Stimulated activated naive CD8-positive, alpha-beta T cell treated with anti-CD3 and anti-CD28 coated beads, Interleukin-15, Interleukin-2, amounts not matched to agents 100 ng/mL and 50 ng/mL, for 24 hours (primary cell): Measurements from ENCODE around the gene ALOX15.
A peak's percentile ranks its signal among the peaks of the same experiment; 100 is the strongest.
"Not testable (repeated sequence)": the region's sequence is repeated elsewhere in the genome, so short reads cannot be mapped to it uniquely, and the experiment has no call there.

Source experiments
- H3K27ac Mint-ChIP-seq: one replicate; pipeline ENCODE4 v1.8.0; 2021; ENCODE audit warnings: mild to moderate bottlenecking, mixed read lengths
- H3K27me3 Mint-ChIP-seq: one replicate; pipeline ENCODE4 v1.8.0; 2021; ENCODE audit warnings: mixed read lengths
- H3K36me3 Mint-ChIP-seq: one replicate; pipeline ENCODE4 v1.8.0; 2021; ENCODE audit warnings: low read depth, mixed read lengths
- H3K4me1 Mint-ChIP-seq: one replicate; pipeline ENCODE4 v1.8.0; 2021; ENCODE audit warnings: low read depth, mixed read lengths
- H3K4me3 Mint-ChIP-seq: one replicate; pipeline ENCODE4 v1.8.0; 2021; ENCODE audit warnings: mild to moderate bottlenecking, mixed read lengths
- H3K9me3 Mint-ChIP-seq: one replicate; pipeline ENCODE4 v1.8.0; 2021; ENCODE audit warnings: mixed read lengths

Gene ALOX15

DNA sequence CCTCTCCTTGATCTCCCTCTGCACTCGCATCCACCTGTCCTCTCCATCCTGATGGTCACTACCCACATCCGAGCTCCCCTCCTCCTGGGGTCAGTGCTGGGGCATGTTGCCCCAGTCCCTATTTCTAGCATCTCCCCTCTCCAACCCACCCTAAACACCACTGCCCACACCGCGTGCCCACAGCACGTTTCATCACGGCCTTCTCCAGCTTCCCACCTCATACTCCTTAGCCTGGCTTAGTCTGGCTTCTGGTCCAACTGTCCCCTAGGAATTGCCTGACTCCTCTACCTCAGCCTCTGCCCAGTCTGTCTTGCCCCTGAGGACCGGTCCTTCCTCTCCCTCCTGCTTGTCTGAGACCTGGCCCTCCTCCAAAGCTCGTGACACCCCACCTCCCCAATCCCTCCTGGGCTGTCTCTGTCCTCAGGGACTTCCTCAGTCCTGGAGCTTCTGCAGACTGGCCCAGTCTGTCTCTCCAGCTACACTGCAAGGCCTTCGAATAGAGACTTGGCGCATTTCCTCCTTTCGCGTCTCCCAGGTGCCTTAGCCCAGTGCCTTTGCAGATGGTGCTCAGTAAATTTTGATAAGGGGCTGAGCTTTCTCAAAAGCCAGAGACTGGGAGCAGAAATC lies 4.9 kb downstream of the ALOX15 start:
- peaks cover 25% of the 10 kb centered on the region for H3K4me1 Mint-ChIP-seq
- peaks cover 4% of the 10 kb centered on the region for H3K9me3 Mint-ChIP-seq
- H3K27me3 Mint-ChIP-seq, result peaks cover 57% of the 10 kb centered on the region
- no peaks in the 10 kb centered on the region for H3K36me3 Mint-ChIP-seq
- H3K27ac Mint-ChIP-seq, result no peak overlapping the region
- peak overlapping the region; percentile 3 for H3K4me3 Mint-ChIP-seq

DNA sequence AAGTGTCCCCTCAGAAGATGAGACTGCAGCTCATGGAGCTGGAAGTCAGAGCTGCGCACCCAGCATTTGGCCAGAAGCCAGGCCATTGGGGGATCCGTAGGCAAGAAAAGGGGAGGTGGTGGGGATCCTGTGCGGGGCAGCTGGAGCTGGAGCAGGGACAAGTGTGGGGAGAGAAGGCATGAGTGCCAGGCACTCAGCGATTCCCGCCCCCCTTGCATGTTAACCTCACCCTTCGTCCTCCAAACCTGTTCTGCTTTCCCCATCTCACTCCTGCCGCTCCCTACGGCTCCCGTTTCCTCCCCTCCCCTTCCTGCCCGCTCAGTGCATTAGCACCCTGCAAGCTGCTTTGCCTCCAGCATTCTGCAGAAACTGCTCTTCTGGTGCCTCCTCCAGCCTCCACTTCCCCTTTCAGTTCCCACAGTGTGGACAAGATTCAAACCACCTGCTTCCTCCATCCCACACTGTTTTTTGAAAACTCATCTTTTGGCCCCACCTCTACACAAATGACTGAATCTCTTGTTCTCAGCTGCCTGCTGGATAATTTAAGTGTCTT lies 5.6 kb downstream of the ALOX15 start:
- Mint-ChIP-seq H3K36me3 (no peaks in the 10 kb centered on the region), H3K27me3 (peaks cover 50% of the 10 kb centered on the region), H3K4me3 (peak overlapping the region; percentile 3), H3K9me3 (peaks cover 4% of the 10 kb centered on the region), H3K4me1 (peaks cover 24% of the 10 kb centered on the region), H3K27ac (no peak overlapping the region)

DNA sequence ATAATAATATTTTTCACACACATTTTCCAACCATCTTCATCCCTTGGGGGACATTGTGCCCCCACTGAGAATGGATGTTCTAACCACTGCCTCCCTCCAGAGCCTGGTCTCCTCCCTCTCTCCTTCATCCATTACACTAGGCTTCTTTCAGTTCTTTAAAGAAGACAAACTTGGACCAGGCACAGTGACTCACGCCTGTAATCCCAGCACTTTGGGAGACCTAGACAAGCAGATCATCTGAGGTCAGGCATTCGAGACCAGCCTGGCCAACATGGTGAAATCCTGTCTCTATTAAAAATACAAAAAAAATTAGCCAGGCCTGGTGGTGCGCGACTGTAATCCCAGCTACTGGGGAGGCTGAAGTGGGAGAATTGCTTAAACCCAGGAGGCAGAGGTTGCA lies 6.5 kb downstream of the ALOX15 start:
- Mint-ChIP-seq H3K27me3 (peaks cover 44% of the 10 kb centered on the region), H3K27ac (no peak overlapping the region), H3K9me3 (peaks cover 4% of the 10 kb centered on the region), H3K4me1 (peaks cover 21% of the 10 kb centered on the region), H3K36me3 (no peaks in the 10 kb centered on the region), H3K4me3 (no peak overlapping the region)

DNA sequence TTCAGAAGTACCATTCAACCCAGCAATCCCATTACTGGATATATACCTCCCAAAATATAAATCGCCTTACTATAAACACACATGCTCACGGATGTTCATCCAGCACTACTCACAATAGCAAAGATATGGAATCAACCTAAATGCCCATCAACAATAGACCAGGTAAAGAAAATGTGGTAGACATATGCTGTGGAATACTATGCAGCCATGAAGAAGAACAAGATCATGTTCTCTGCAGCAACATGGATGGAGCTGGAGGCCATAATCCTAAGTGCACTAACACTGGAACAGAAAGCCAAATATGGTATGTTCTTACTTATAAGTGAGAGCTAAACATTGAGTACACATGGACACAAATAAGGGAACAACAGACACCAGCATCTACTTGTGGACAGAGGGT lies 7.8 kb downstream of the ALOX15 start:
- H3K27ac Mint-ChIP-seq, result peak overlapping the region; percentile 61
- H3K9me3 Mint-ChIP-seq, result peaks cover 4% of the 10 kb centered on the region
- no peaks in the 10 kb centered on the region for H3K36me3 Mint-ChIP-seq
- H3K4me1 Mint-ChIP-seq, result peaks cover 15% of the 10 kb centered on the region
- peaks cover 36% of the 10 kb centered on the region for H3K27me3 Mint-ChIP-seq
- no peak overlapping the region for H3K4me3 Mint-ChIP-seq

DNA sequence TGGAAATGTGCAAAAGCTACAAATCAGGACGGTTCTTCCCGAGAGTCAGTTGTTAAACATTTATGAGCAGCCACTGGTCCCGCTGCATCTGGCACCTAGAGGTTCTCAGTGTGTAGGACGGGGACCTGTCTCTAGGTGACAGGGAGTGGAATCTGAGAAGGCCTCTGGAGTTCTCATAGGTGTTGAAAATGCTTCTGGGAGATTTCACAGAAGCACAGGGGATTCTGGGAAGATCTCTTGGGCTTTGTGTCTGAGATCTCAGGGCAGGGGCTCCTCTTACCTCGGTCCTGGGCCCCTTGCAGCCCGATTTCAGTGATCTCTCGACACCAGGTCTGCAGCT lies 8.9 kb downstream of the ALOX15 start:
- Mint-ChIP-seq H3K36me3 (no peaks in the 10 kb centered on the region), H3K4me3 (no peak overlapping the region), H3K27me3 (peaks cover 32% of the 10 kb centered on the region), H3K4me1 (peaks cover 15% of the 10 kb centered on the region), H3K27ac (no peak overlapping the region), H3K9me3 (peaks cover 4% of the 10 kb centered on the region)

DNA sequence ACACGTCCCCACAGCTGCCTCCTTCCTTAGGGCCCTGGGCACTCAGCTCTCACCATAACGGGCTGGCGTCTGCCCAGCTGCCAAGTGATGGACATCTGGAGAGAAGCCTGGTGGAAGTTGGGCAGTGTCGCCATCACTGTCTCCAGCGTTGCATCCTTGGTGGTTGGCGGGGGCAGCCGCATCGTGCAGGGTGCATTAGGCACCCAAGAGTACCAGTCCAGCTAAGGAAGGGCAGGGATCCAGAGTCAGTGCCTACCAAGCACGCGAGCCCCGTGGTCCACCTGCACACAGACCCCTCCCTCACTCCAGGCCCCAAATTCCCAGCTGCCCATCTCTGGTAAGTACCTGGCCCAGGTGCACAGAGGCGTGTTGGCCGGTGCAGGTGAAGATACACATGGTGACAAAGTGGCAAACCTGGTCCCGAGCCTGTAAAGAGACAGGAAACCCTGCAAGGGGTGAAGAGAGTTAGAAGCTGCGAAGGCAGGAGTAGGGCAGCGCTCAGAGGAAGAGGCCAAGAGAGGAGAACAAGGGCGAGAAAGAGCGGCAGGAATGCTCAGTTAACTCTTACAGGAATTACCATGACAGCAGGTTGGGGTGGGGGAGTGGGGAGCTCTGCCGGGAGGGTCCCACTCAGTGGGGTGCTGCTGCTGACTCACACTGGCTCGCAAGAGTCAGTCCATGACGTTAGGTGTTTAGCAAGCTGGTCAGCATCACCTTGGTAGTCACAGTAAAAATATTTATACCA lies 9.5 kb downstream of the ALOX15 start:
- Mint-ChIP-seq H3K27ac (no peak overlapping the region), H3K36me3 (no peaks in the 10 kb centered on the region), H3K27me3 (peaks cover 35% of the 10 kb centered on the region), H3K4me1 (peaks cover 15% of the 10 kb centered on the region), H3K4me3 (no peak overlapping the region), H3K9me3 (peaks cover 4% of the 10 kb centered on the region)

DNA sequence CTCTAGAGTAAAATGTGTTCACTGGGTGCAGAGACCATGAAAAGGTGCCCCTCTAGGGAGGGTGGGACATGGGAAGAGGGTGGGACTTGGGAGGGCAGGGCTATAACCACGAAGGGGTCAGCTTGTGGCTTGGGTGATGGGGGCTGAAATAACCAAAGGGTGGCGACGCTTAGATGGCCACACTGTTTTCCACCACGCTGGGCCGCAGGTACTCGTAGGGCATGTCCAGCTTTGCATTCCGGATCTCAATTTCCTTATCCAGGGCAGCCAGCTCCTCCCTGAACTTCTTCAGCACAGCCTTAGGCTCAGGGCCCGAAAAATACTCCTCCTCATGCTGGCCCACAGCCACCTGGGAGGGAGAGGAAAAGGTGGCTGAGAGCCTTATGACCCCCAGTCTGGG lies 10.0 kb downstream of the ALOX15 start:
- no peak overlapping the region for H3K27ac Mint-ChIP-seq
- peaks cover 4% of the 10 kb centered on the region for H3K9me3 Mint-ChIP-seq
- H3K4me1 Mint-ChIP-seq, result peaks cover 12% of the 10 kb centered on the region
- H3K4me3 Mint-ChIP-seq, result no peak overlapping the region
- peaks cover 36% of the 10 kb centered on the region for H3K27me3 Mint-ChIP-seq
- no peaks in the 10 kb centered on the region for H3K36me3 Mint-ChIP-seq

DNA sequence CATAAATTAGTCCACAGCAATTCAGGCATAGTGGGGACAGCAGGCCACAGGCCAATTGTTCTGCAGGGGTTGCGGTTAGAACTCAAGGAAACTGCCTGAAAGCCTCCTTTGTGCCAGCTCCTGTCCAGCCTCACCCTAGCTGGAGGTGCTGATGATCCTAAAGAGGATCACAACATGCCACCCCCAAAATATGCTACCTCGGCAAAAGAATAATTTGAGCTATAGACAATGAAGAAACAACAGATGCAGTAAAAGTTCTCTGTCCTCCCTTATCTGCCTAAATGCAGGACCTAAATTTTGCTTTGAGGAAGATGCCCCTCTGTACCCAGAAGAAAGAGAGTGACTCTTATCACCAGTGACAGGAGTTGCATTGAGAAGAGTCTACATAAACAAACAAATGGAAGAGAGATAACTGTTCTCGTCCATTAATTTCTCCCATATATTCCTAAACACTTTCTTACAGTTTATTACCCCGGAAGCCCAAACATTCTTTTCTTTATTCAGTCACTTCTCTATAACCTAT lies 14.7 kb downstream of the ALOX15 start:
- H3K36me3 Mint-ChIP-seq, result no peaks in the 10 kb centered on the region
- no peaks in the 10 kb centered on the region for H3K9me3 Mint-ChIP-seq
- no peak overlapping the region for H3K4me3 Mint-ChIP-seq
- H3K27me3 Mint-ChIP-seq, result peaks cover 15% of the 10 kb centered on the region
- H3K27ac Mint-ChIP-seq, result no peak overlapping the region
- no peaks in the 10 kb centered on the region for H3K4me1 Mint-ChIP-seq

DNA sequence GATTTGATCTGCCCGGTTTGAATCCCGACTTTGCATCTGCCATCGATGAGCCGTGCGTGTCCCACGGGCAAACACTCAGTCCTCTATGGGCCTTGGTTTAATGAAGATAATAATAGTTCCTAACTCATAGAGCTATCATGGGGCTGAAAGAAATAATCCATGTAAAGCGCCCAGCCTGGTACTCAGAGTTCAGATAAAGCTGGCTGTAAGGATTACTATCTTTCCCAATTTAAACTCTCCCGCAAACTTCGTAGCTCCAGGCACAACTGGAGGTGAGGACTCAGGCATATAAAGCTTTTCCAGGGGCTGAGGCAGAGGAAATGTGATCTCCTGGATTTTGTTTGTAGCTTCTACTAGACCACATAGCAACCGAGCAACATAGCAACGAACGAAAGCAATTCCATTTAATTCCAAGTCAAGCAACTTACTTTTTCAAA lies 16.3 kb downstream of the ALOX15 start:
- no peaks in the 10 kb centered on the region for H3K9me3 Mint-ChIP-seq
- H3K4me1 Mint-ChIP-seq, result no peaks in the 10 kb centered on the region
- H3K36me3 Mint-ChIP-seq, result no peaks in the 10 kb centered on the region
- peaks cover 15% of the 10 kb centered on the region for H3K27me3 Mint-ChIP-seq
- H3K4me3 Mint-ChIP-seq, result no peak overlapping the region
- no peak overlapping the region for H3K27ac Mint-ChIP-seq

DNA sequence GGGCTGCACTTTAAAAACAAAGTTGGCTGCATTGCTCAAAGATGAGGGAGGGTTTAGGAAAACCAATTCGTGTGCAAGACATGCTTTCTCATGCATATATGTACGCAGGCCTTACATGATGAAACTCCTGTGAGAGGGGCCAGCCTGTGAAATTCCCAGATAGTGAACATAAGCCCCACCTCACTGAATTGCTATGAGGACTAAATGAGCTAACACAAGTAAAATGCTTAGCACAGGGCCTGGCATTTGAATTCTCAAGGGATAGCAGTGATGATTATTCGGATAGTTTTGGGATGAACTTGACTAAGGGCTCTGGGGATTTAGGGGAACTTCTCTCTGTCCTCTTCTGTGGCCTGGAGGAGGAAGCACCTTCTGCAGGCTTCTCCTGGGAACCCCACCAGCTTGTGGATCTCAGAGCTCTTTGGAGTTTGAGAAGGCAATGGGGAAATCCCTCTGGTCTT lies 17.0 kb downstream of the ALOX15 start:
- peaks cover 15% of the 10 kb centered on the region for H3K27me3 Mint-ChIP-seq
- H3K4me1 Mint-ChIP-seq, H3K36me3 Mint-ChIP-seq, H3K4me3 Mint-ChIP-seq, H3K27ac Mint-ChIP-seq, H3K9me3 Mint-ChIP-seq: not testable (repeated sequence)

DNA sequence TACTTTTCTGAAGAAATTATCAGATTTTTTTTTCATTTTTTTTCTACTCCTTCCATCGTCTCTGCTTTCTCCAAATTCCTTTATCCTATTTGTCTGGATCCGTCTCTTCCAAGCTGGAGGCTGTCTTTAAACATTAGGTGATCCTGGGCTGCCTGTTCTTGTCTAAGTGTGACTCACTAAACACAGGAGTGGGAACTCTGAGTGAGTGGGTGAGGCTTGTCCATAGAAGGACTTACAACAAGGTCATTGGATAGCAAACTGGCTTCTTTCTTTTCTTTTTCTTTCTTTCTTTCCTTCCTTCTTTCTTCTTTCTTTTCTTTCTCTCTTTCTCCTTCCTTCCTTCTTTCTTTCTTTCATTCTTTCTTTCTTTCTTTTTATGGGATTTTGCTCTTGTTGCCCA lies 18.2 kb downstream of the ALOX15 start:
- H3K27ac Mint-ChIP-seq, result no peak overlapping the region
- no peaks in the 10 kb centered on the region for H3K9me3 Mint-ChIP-seq

DNA sequence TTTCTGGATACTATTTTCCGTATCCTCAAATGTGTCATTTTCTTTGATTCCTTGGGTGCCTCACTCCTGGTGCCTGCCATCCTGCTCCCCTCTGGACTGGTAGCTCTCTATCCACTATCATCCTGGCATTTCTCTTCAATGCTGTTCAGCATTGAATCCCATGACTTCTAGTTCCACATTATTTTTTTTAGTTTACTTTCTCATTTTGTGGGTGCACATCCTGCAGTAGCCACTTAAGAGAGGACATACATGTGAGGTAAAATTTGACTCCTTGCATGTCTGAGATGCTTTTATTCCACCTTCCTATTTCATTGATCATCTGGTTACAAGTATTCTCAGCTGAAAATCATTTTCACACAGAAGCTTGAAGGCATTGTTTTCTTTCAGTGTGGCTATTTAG lies 19.1 kb downstream of the ALOX15 start:
- H3K4me1 Mint-ChIP-seq, result no peaks in the 10 kb centered on the region
- no peak overlapping the region for H3K27ac Mint-ChIP-seq
- no peak overlapping the region for H3K4me3 Mint-ChIP-seq
- H3K27me3 Mint-ChIP-seq, result peaks cover 15% of the 10 kb centered on the region
- H3K9me3 Mint-ChIP-seq, result no peaks in the 10 kb centered on the region
- H3K36me3 Mint-ChIP-seq, result no peaks in the 10 kb centered on the region

More for the DNA sequence above, 18.2 kb downstream of the ALOX15 start:
- no peak overlapping the region for H3K4me3 Mint-ChIP-seq
- no peaks in the 10 kb centered on the region for H3K36me3 Mint-ChIP-seq
- peaks cover 15% of the 10 kb centered on the region for H3K27me3 Mint-ChIP-seq
- no peaks in the 10 kb centered on the region for H3K4me1 Mint-ChIP-seq

DNA sequence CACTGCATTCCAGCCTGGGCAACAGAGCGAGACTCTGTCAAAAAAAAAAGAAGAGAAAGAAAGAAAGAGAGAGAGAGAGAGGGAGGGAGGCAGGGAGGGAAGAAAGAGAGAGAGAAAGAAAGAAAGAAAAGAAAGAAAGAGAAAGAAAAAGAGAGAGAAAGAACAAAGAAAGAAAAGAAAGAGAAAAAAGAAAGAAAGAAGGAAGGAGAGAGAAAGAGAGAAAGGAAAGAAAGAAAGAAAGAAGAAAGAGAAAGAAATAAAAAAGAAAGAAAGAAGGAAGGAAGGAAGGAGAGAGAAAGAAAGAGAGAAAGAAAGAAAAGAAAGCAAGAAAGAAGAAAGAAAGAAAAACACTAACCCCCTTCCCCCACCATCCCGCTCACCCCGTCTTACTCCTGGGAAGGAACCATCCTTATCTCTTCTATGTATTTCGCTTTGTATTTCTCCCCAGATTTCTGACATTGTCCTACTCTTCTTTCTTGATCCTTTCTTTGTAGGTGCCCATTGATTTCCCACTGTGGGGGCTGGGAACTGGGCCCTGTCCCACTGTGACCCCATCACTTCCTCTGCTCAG lies 20.9 kb downstream of the ALOX15 start:
- Mint-ChIP-seq H3K9me3 (no peaks in the 10 kb centered on the region), H3K4me3 (no peak overlapping the region), H3K4me1 (no peaks in the 10 kb centered on the region), H3K36me3 (no peaks in the 10 kb centered on the region), H3K27me3 (peaks cover 7% of the 10 kb centered on the region), H3K27ac (no peak overlapping the region)

DNA sequence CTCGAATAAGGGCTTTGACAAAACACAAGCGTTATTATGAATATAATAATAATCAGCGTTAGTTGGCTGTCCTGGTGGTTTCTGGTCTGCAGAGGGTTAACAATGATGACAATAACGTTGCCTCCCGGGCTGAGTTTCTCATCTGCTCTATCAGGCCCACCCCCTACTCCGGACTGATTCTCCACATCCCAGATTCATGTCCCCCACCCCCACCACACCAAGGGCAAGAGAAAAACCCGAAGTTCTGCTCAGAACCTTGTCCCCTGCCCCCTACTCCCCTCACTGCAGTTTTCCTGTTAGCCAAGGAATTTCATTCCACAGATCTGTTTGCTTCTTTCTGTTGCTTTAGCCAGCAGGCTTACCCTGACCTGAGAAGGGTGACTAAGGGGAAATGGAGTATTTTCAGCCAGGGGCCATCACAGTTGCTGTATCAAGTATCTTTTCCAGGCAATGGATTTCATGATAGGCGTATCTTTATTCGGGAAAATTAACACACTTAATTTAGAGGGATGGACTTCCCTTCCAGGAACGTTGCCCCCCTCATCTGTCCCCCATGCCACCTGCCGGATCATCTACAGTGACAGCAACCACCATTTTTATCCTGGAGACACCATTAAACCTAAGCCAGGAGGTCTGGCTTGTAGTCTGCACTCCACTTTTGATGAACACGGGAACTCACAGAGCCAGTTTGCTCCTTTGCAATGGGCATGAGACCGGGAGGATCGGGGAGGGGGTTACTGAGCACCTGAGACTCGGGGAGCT lies 23.7 kb downstream of the ALOX15 start:
- Mint-ChIP-seq H3K36me3 (no peaks in the 10 kb centered on the region), H3K27me3 (peaks cover 3% of the 10 kb centered on the region), H3K4me3 (no peak overlapping the region), H3K9me3 (no peaks in the 10 kb centered on the region), H3K27ac (no peak overlapping the region), H3K4me1 (no peaks in the 10 kb centered on the region)
